Activated B cell treated with CpG ODN at 0.5 μM for 24 hours (primary cell): Measurements from ENCODE around the gene RPRD1B. TPM values are rescaled to one million over a fixed set of nuclear protein-coding genes. Genes with fewer than 3 reads are reported as not detected.

Source experiments
- ATAC-seq: fragments of 200-7000 bp; cut with Tn5 transposase; one replicate; pipeline ENCODE4 v1.10.0; 2021; ENCODE audit warnings: low read depth, mild to moderate bottlenecking, moderate library complexity
- CTCF ChIA-PET: fragments of 350-600 bp; sonication (Branson Sonifier 250); formaldehyde crosslinking; loops from one replicate; lab custom pipeline; 2021; ENCODE audit warnings: antibody characterized with exemption; lab: Charles Lee
- POLR2A ChIA-PET: fragments of 350-600 bp; sonication (Branson Sonifier 250); formaldehyde crosslinking; loops from one replicate; lab custom pipeline; 2021; ENCODE audit warnings: antibody characterized with exemption; lab: Charles Lee
- DNase-seq: peaks from one replicate; pipeline ENCODE4 v3.0.0; 2022
- H3K27ac Mint-ChIP-seq: one replicate; pipeline ENCODE4 v1.8.0; 2020; ENCODE audit warnings: mixed read lengths
- H3K27me3 Mint-ChIP-seq: one replicate; pipeline ENCODE4 v1.8.0; 2021; ENCODE audit warnings: mixed read lengths
- H3K36me3 Mint-ChIP-seq: one replicate; pipeline ENCODE4 v1.8.0; 2021; ENCODE audit warnings: low read depth, mixed read lengths
- H3K4me1 Mint-ChIP-seq: one replicate; pipeline ENCODE4 v1.8.0; 2021; ENCODE audit warnings: mixed read lengths
- H3K4me3 Mint-ChIP-seq: one replicate; pipeline ENCODE4 v1.8.0; 2020; ENCODE audit warnings: mild to moderate bottlenecking, mixed read lengths
- H3K9me3 Mint-ChIP-seq: one replicate; pipeline ENCODE4 v1.8.0; 2020; ENCODE audit warnings: mixed read lengths
- CTCF ChIP-seq: fragments of 200-600 bp; IDR thresholded peaks from one replicate; pipeline ENCODE4 v1.8.0; 2022; ENCODE audit warnings: antibody characterized with exemption, mild to moderate bottlenecking
- intact Hi-C: fragments of 100-400 bp; cut with micrococcal nuclease; formaldehyde crosslinking; loops from one replicate; pipeline ENCODE4 v1.15.1; 2024
- total RNA-seq: library from RNA; stranded (reverse); gene quantifications from 2 replicates; pipeline ENCODE4 v1.2.3, GENCODE V29; 2022

Gene RPRD1B
- total RNA-seq, 1 donor from 2014 or later = 38.4 TPM

- intact Hi-C loops = no loop called here
- Mint-ChIP-seq H3K27ac (no peak overlapping the region), H3K4me3 (no peak overlapping the region), H3K27me3 (no peaks in the 10 kb centered on the region), H3K36me3 (no peaks in the 10 kb centered on the region), H3K4me1 (no peaks in the 10 kb centered on the region), H3K9me3 (no peaks in the 10 kb centered on the region)
- ChIA-PET CTCF (no interaction called here), POLR2A (no interaction called here)
- ATAC-seq = no peak
- DNase-seq = no peak
- no peak for TF ChIP-seq CTCF
These were observed 102.3 kb downstream of the RPRD1B start for GRCh38 chr20:38135651-38136420.

GRCh38 chr20:38136421-38137245, 103.1 kb downstream of the RPRD1B start:
- DNase-seq = no peak
- Mint-ChIP-seq H3K9me3 (no peaks in the 10 kb centered on the region), H3K4me1 (no peaks in the 10 kb centered on the region), H3K4me3 (no peak overlapping the region), H3K27ac (no peak overlapping the region), H3K27me3 (no peaks in the 10 kb centered on the region), H3K36me3 (no peaks in the 10 kb centered on the region)
- no peak for TF ChIP-seq CTCF
- ATAC-seq = no peak
- ChIA-PET POLR2A (no interaction called here), CTCF (no interaction called here)
- intact Hi-C loops = no loop called here

GRCh38 chr20:38137441-38138037, 104.0 kb downstream of the RPRD1B start:
- H3K4me1 Mint-ChIP-seq = no peaks in the 10 kb centered on the region
- H3K4me3 Mint-ChIP-seq = no peak overlapping the region
- intact Hi-C loops = no loop called here
- CTCF ChIA-PET = no interaction called here
- POLR2A ChIA-PET = no interaction called here
- no peak for TF ChIP-seq CTCF
- no peak overlapping the region for H3K27ac Mint-ChIP-seq
- ATAC-seq = no peak
- no peaks in the 10 kb centered on the region for H3K9me3 Mint-ChIP-seq
- DNase-seq = no peak
- no peaks in the 10 kb centered on the region for H3K36me3 Mint-ChIP-seq
- H3K27me3 Mint-ChIP-seq = no peaks in the 10 kb centered on the region

GRCh38 chr20:38138086-38138778, 104.7 kb downstream of the RPRD1B start:
- CTCF ChIA-PET = no interaction called here
- H3K4me3 Mint-ChIP-seq = no peak overlapping the region
- H3K36me3 Mint-ChIP-seq = no peaks in the 10 kb centered on the region
- TF ChIP-seq CTCF = no peak
- POLR2A ChIA-PET = interaction anchor here (0.7 kb wide), 1 partner anchor 30 kb away, joined by 3 read pairs; no protein-coding TSS in a partner anchor
- H3K4me1 Mint-ChIP-seq = no peaks in the 10 kb centered on the region
- H3K27me3 Mint-ChIP-seq = no peaks in the 10 kb centered on the region
- no peak overlapping the region for H3K27ac Mint-ChIP-seq
- intact Hi-C loops = no loop called here
- ATAC-seq (no peak), DNase-seq (no peak)
- no peaks in the 10 kb centered on the region for H3K9me3 Mint-ChIP-seq
